HG03432 (cell line): ENCODE measurements around the gene FOXP4.

Experiments used
- ATAC-seq: cut with Tn5 transposase; IDR thresholded peaks from one replicate; pipeline ENCODE4 v1.9.1; 2021; ENCODE audit warnings: mild to moderate bottlenecking, moderate library complexity; ENCODE audit not compliant: unreplicated experiment

The FOXP4 gene

DNA sequence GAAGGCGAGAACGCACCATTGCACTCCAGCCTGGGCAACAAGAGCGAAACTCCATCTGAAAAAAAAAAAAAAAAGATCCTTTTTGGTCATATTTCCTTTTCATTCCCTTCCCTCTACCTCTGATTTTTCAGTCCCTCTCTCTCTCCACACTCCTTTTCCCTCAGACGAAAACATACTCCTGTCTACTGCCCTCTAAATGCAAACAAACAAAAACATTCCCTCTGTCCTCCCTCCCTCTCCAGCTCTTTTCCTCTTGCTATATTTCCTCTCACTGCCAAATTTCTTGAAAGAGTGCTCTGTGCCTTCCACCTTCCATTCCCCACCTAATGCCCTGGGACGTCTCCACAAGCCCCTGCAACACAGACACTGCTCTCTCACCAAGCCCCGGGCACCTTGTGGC is 77.1 kb downstream of the FOXP4 start:
- no peak for ATAC-seq

DNA sequence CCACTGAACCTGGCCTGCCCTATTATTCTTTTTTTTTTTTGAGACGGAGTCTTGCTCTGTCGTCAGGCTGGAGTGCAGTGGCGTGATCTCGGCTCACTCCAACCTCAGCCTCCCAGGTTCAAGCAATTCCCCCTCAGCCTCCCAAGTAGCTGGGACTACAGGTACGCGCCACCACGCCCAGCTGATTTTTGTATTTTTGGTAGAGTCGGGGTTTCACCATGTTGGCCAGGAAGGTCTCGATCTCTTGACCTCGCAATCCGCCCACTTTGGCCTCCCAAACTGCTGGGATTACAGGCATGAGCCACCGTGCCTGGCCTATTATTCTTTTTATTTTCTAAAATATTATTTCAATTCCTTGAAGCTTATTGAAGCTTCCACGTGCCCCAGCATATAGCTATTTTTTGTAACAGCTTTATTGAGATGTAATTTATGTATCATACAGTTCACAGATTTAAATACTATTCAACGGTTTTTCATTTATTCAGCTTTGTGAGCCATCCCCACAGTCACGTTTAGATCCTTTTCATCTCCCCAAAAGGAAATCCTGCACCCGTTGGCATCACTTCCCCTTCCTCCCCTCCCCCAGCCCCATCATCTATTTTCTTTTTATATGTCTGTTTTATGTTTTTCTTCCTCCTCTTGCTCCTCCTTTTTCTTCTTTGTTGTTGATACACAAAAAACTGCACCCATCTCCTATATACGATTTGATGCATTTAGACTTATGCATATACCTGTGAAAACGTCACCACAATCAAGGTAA is 78.6 kb downstream of the FOXP4 start:
- ATAC-seq, result no peak

DNA sequence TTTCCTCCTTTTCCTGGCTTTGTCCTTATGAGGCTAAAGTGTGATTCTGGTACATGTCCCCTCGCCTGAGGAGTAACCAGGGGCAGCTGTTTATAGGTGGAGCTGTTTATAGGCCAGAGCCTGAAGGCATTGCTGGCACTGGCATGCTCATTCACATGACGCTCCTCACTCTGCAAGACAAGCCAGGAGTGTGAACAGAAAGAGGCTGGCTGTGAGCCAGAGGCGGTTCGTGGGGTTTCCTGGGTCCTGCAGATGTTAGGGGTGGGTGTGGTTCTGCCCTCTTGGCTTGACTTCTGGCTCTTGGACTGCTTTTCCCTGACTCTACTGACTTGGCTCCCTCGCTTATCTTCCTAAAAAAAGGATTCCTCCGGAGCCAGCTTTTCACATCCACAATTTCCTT is 79.3 kb downstream of the FOXP4 start:
- ATAC-seq, result no peak

DNA sequence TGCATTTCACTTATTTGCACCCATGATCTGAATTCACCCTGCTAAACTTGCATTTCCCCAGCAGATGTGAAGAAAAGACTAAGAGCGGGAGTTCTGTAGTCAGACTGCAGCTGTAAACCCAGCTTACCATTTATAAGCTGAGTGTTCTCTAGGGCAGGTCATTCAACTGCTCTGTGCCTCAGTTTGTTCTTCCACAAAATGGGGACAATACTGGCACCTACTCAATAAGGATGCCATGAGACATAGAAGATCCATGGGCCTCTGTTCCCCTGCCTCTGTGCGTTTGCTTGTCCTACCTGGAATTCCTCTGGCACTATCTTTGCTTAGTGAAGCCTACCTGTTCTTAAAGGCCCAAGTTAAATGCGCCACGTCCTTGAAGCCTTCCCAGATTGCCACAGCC is 79.8 kb downstream of the FOXP4 start:
- ATAC-seq, result no peak

DNA sequence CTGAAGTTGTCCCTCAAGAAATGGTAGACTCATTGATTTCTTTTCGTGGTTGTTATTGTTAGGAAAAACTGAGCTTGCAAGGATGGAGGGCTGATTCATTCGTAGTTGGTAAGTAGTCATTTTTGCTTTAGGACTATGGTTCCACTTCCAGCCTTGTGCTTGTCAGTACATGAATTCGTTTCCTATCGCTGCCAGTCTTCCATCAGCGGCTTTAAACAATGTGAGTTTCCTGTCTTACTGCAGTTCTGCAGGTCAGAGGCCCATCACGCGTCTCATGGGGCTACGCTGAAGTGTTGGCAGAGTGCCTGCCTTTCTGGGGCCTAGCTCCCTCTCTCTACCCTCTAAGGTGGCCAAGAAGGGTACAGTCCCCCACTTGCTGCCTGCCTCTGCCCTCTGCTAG is 80.7 kb downstream of the FOXP4 start:
- no peak for ATAC-seq

DNA sequence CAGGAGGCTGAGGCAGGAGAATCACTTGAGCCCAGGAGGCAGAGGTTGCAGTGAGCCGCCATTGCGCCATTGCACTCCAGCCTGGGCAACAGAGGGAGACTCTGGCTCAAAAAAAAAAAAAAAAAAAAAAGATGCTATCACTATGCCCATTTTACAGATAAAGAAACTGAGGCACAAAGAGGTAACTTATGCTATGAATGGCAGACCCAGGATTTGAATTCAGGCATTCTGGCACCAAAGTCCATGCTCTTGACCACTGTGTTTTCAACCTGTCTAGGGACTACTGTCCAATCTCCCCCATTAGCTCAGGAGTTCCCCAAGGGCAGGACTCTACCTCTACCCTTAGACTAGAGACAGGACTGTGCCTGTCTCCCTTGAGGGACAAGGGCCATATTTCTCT is 82.9 kb downstream of the FOXP4 start:
- no peak for ATAC-seq

DNA sequence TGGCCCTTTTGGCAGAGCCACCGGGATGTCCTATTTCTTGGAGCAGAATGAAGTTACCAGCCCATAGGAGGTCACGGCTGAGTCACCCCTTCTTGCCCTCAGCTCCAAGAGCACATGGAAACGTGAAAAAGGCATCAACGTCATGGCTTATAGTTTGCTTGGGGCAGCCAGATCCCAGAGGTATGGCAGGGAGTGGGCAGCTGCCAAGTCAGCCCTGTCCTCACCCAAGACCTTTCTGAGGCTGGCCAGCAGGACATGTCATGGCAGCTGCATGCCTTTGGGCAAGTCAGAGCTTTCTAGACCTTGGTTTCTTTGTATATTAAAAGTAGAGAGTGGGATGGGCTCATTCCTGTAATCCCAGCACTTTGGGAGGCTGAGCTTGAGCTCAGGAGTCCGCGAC is 83.9 kb downstream of the FOXP4 start:
- ATAC-seq, result no peak

DNA sequence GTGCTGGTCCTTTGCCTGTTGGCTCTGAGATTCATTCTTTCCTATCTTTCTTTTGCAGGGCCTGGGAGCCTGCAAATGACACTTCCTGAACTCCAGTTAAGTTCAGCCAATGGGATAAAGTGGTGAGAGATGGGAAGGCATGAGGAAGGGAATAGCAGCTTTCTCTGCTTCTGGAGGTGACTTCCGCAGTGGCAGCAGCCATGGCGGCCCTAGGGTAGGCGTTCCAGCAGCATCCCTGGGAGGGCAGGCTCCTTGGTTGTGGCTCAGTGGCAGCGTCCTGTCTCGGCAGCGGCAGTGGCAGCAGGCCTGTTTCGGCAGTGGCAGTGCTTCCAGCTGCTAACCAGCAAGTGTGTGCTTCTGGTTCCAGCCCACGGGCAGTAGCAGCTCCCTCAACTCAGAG is 84.8 kb downstream of the FOXP4 start:
- ATAC-seq, result no peak

DNA sequence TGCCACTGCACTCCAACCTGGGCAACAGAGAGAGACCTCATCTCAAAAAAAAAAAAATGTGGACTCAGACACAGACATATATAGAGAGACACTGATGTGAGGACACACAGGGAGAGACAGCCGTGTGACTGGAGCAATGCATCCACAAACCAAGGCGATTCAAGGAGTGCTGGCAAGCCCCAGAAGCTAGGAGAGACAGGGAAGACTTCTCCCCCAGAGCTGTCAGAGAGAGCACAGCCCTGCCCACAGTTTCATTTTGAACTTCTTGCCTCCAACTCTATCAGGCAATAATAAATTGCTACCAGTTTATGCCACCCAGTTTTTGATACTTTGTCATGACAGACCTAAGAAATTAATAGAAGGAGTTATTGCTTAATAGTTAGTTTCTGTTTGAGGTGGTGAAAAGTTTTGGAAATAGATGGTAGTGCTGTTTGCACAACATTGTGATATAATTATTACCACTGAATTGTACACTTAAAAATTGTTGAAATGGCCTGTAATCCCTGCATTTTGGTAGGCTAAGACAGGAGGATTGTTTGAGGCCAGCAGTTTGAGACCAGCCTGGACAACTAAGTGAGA is 87.0 kb downstream of the FOXP4 start:
- no peak for ATAC-seq

DNA sequence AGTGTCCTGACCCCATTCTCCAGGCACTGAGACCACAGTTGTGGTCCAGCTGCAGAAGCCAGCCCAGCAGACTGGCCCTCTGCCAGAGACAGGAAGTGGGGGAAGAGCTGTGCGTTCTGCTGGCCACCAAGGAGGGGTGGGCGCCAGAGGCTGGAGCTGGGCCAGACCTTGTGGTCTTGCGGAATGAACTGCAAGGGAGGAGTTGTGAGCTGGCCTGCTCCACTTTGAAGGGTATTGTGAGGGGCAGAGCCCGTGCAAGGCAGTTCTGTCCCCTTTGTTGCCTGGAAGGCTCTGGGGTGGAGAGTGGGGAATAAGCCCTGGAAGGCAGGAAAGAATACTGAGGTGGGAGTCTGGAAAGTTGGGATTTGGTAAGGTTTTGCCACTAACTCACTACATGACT is 88.5 kb downstream of the FOXP4 start:
- no peak for ATAC-seq

DNA sequence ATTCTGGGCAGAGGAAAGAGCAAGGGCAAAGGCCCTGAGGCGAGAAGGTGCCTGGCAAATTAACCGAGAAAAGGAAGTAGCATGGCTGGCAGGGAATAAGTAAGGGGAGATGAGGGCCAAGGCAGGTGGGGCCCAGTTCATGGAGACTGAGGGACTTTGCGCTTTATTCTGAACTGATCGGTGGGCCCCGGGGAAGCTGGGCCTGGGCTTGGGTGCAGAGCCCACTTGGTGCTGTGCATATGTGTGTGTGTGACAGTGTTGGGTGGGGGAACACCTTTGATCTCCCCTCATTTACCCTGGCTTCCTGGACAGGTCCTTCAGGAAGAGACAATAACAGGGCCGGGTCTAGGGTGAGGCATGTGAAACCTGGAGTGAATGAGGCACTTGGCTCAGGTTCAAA is 89.2 kb downstream of the FOXP4 start:
- no peak for ATAC-seq

DNA sequence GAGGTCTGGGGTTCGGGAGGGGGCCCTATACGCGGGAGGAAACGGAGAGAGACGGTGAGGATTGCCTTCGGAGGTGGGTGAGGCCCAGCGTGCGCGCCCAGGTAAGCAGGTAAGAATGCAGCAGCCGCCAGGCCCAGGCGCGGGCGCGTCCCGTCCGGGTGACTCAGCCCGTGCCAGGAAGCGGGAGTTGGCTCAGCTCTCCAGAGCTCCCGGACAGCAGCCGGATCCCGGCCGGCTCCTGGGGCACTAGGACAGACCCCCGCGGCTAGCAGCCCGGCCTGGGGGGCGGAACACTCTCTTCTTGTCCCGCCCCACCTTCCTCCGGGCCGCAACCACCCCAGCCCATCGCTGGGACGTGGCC is 90.6 kb downstream of the FOXP4 start:
- no peak for ATAC-seq

DNA sequence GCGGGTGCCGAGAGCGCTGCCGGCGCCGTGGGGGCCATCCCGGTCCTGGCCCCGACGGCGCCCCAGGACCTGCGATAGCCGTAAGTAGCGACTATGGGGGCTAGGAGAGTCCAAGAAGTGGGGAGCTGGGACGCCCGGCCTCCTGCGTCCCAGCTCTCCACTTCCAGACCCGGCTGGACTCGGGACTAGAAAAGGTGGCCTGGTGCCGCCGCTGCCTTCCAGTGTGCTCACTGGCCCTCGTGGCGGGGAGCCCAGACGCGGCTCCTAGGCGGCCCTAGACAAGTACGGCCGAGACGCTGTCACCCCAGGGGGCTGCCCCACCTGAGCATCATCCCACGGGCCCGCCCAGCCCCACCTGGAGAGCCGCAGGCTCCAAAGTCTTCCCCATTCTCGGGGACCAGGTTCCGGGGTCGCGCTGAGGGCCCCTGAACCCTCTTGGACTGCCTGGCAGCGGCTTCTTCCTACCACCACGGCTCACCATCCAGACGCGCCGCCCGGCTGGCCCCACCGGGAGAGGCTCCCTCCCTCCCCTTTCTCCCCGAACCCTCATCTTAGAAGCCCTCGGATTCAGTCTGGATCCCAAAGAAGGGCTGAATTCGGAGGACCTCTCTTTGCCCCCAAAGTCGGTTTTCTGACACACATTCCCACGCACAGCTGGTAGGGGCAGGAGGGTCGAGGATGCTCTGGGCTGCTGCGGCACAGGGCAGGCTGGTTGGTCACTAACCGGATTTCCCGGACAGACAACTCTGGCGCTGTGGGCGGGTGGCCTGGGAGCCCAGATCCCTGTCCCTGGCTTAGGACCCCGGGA is 91.2 kb downstream of the FOXP4 start:
- no peak for ATAC-seq

DNA sequence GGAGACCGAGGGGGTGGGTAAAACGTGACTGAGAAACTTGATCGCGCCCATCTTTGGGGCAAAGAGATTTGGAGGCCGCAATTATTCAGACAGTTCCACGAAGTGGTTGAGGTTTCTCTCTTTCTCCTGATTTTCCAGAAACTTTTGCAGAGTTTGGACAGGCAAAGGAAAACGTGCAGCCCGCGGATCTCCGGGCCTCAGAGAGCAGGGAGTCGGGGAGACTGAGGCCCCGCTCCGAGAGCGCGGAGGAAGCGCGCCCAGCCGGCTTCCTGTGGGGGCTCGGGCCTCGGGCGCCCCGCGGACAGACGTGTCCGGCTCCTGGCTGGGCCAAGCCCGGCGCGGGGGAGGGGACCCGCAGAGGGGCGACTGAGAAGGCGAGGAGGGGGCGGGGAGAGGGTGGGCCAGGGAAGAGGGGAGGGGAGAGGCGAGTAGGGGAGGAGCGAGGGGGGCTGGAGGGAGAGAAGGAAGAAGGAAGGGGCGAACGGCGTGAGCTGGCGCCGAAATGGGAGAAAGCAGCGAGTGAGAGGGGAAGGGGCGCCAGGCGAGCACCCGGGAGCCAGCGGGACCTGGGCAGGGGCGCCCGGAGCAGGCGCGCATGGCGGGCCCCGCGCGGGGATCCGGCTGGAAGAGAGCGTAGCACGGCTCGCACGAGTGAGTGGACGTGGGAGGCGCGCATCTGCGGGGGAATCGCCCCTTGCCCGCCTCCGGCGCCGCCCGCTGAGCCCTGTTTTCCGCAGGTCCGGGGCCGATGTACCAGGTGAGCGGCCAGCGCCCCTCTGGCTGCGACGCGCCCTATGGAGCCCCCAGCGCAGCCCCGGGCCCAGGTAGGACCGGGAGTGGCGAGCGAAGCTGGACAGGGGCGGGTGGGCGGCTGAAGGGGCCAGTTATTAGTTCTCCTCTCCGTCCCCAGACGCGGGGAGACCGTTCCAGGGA is 92.1 kb downstream of the FOXP4 start, which contains the start of gene MDFI:
Gene MDFI (plus strand): TSS at position 467 of the 933 bp plus-strand sequence. CDS start 282 bp downstream, at position 749.
- no peak for ATAC-seq

DNA sequence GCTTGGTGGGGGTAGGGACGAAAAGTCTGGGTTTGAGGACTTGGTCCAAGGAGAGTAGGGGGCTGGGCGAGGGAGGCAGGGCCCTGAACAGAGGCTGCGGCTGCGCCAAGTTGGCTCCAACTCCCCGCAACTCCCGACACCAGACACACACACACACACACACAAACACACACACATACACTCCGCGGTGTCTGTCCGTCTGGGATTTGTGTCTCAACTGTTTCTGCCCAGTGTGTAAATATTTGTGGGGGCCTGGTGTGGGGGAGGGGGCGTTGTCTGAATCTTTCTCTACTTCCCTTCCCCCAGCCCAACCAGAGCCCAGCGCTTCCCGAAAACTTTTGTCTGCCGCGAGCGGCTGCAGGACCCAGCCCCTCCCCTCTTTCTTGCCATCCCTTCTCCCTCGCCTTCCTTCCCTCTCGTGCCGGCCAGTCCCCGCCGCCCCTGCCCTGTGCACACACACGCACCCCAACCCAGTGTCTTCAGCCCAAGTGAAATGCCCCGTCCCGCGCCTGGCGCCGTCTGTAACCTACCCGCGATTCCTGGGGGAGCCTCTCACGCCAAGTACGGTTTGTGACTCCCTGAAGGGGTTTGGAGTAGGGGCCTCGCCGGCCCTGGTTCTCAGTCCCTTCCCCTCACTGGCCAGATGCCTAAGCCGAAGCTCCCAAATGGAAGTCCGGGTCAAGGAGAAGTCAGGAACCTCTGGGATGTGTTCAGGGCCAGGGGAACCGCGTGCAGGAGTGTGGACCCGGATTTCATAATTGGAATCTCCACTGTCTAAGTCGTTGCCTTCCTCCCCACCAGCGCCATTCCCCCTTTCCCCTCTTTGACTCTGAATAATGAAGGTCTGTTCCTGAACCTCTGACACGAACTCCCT is 93.0 kb downstream of the FOXP4 start:
- no peak for ATAC-seq

DNA sequence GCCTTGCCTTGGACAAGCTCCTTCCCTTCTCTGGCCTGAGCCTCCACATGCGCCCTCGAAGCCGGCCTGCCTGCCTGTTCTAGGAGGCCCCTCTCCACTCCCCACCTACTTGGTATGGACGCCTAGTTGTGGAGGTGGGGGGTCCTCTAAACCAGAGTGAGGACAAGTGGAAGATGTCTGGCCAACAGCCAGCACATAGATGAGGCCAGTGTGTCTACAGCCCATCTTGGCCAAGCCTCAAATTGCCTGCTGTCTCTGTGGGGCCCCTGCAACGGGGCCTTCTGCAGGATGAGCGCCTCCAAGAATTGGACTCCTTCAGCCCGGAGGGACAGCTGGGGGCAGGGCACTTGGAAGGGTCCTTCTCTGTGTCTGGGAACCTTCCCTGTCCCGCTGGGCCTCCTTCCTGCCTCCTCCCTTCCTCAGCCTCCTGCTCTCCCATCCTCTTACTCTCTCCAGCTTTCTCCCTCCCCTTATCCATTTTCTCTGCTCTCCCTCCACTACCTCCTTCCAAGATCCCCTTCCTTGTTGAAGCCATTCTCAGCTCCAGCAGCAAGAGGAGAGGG is 93.7 kb downstream of the FOXP4 start:
- ATAC-seq, result no peak

DNA sequence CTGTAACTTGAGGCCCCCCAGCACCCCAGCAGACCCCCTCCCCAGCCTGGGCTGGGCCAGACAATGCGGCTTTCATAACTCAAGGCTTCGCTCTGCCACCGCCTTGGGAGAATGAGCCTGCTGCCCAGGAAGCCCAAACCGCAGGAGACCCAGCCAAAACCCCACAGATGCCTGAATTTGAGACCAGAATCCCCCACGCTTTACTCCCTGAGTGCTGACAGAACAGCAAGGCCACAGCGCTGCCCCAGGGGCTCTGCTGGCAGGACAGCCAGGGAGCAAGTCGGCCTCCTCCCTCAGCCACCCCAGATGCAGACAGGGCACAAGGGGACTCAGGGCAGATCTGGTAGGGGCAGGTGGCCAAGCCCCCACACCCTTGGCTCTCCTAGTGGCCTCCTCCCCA is 94.2 kb downstream of the FOXP4 start:
- no peak for ATAC-seq

DNA sequence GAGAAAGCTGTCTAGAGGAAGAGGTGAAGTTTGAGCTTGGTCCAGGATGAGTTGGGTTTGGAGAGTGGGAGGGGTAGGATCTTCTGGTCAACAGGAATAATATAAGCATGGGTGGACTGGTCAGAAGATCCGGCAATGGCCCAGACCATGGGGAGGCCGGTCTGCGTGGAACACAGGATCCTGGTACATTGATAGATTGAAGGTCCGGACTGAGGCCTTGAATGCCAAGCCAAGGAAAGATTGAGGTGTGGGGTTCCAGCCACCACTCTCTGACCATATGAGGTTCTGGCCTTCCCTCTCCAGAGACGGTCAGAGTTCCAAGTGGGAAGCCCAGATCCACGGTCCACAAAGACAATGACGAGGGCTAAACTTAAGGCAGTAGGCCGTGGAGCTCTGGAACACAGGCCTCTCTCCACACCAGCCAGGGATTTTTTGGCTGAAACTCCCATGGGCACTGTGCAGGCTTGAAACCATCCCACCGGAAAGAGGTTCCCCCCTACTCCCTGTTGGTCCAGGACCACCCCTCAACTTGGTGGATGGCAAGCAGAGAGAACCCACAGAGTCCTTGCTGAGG is 95.3 kb downstream of the FOXP4 start:
- no peak for ATAC-seq
